ENCODE results near the gene KCNIP4.

DNA sequence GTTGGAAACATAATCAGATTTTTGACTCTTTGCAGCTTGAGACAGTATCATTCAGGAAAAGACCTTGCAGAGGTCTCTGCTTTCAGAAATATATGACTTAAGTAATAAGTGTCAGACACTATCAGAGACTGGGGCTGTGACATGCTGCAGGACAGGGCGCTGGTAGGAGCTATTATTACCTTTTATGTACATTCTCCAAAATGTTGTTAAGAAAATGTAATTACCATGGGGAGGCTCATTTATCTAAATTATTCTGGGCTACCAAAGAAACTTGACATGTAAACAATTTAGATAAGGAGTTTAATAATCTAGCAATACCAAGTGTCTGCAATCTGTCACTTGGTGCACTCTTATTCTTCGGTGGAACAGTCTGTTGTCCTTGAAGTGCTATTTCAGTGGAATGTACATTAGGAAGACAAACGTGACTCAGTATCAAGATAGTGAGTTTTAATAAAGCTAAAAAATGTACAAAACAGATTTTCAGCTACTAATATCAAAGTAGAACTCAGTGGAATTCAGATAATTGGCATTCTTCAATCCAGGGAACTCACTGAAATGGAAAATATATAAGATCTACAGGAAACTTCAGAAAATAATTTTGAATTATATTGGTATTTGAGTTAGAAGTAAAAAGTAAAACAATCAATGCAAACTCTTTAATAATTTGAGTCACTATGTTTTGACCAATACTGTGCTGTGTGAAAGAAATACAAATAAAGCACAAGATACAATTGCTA, 214.5 kb downstream of the KCNIP4 start:
- TF ChIP-seq PAX5 (IDR thresholded peaks at IDR 0.05; ENCODE audit: borderline replicate concordance, low read depth, low read length): no peak
- no peak for TF ChIP-seq BCLAF1 (IDR thresholded peaks at IDR 0.05)
- TF ChIP-seq SUZ12 (IDR thresholded peaks at IDR 0.05; ENCODE audit: unreplicated experiment): no peak
- no peak for TF ChIP-seq RELA (IDR thresholded peaks at IDR 0.05; ENCODE audit: borderline replicate concordance, partially characterized antibody)
- no peak for TF ChIP-seq GABPA (IDR thresholded peaks at IDR 0.05; ENCODE audit: low read depth)
- no peak for TF ChIP-seq EZH2 (IDR thresholded peaks at IDR 0.05; ENCODE audit: borderline replicate concordance, control insufficient read depth, low read depth, low read length)

Measured in GM12878 (cell line).